ENCODE measurements around the gene STPG4.
"Not testable (repeated sequence)": the region's sequence is repeated elsewhere in the genome, so short reads cannot be mapped to it uniquely, and the experiment has no call there.

The STPG4 gene

DNA sequence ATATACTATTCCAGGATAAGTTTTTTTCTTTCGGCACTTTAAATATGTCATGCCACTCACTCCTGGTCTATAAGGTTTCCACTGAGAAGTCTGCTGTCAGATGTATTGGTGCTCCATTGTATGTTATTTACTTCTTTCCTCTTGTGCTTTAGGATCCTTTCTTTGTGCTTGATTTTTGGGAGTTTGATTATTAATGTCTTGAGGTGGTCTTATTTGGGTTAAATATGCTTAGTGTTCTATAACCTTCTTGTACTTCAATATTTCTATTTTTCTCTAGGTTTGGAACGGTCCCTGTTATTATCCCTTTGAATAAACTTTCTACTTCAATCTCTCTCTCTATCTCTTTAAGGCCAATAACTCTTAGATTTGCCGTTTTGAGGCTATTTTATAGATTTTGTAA lies 28.3 kb downstream of the STPG4 start:
- no peak for DNase-seq (ENCODE audit: low read depth)

DNA sequence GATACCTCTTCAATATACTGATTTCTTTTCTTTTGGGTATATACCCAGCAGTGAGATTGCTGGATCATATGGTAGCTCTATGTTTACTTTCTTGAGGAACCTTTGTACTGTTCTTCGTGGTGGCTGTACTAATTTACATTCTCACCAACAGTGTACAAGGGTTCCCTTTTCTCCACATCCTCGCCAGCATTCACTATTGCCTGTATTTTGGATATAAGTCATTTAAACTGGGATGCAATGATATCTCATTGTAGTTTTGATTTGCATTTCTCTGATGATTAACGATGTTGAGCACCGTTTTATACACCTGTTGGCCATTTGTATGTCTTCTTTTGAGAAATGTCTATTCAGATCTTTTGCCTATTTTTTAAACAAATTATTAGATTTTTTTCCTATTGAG lies 30.4 kb downstream of the STPG4 start:
- DNase-seq (ENCODE audit: low read depth), result not testable (repeated sequence)

DNA sequence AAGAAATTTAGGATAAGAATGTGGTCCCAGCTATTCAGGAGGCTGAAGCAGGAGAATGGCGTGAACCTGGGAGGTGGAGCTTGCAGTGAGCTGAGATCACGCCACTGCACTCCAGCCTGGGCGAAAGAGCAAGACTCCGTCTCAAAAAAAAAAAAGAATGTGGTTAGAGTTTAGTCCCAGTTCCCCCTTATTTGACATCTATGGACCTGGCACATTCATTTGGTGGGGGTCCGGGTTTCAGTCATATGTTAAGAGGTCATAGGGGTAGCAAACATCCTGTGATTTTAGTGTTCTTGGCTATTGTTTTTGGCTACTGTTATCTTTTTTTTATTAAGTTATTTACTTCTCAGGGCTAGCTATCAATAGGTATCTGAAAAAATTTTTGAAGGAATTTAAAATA lies 34.7 kb downstream of the STPG4 start:
- not testable (repeated sequence) for DNase-seq (ENCODE audit: low read depth)

DNA sequence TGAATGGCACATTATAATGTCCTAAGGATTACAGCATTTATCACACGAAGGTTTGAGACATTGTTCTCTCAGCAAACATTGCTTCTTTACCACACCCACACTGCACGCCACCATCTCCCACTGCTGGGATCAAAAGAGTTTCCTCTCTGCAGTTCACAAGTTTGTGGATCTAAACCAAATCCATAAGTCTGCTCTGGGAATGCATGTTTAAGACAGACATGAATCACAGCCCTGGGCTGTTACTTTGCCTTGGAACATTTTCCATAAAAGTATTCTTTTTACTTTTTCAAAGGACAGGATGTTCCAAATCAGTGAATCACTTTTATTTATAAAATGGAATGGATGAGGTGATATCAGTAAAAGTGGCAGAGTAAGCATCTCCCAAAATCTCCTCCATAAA lies 36.1 kb downstream of the STPG4 start:
- no peak for DNase-seq (ENCODE audit: low read depth)

DNA sequence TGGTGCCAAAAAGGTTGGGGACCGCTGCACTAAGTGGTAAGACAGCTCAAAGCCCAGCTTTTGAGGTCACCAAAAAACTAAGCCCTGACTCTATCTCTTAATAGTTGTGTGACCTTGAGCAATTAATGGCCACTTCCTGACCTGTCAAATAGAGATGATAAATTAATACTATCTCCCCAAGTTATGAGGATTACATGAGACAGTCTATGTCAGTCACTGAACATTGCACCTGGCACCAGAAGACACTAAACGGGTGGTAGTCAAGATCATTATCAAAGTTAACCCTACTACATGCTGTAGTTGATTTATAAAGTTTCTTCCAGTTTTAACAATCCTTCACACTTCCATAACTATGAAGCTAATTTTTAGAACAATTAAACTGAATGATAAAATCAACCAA lies 36.5 kb downstream of the STPG4 start:
- DNase-seq (ENCODE audit: low read depth), result no peak

DNA sequence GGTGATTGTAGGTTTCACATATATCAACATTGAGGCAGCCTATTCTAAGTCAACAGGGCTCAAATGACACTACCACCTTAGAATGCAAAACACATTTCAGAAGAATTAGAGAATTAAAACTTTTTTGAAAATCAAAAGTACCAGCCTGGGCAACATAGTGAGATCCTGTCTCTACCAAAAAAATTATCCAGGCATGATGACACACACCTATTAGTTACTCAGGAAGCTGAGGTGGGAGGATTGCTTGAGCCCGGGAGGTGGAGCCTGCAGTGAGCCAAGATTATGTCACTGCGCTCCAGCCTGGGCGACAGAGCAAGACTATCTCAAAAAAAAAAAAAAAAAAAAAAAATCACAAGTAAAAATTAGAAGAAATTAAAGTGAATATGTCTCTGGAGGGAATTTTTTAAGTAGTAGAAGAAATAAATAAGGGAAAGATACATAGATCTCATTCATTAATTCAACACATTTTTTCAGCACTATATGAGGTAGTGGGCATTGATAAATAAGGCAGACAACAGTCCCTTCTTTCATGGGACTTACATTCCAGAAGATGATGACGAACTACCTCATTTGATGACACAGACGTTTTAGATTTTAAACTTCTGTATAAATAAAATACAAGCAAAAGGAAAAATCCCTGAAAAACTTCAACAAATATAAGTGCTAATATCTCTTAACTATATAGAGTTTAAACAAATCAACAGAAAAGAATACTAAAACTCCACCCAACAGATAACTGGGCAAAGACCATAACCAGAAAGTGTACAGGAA lies 42.3 kb downstream of the STPG4 start:
- no peak for DNase-seq (ENCODE audit: low read depth)

DNA sequence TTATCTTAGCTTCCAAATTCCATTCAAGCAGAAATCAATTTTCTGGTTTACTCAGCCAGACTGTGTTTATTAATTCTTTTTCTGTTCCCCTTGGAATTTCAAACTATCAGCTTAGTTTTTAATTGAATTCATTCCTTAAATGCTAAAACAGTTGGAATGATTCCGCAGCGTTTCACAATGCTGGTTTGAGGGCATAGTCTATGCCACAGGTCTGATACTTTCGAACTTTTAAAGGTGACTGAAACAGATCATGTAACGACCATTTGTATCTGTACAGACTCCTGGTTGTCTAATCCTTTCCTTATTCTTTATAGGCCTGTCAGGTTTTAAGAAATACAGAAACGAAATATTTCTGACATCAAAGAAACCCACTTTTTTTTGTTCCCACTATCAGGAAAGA lies 45.4 kb downstream of the STPG4 start:
- no peak for DNase-seq (ENCODE audit: low read depth)

DNA sequence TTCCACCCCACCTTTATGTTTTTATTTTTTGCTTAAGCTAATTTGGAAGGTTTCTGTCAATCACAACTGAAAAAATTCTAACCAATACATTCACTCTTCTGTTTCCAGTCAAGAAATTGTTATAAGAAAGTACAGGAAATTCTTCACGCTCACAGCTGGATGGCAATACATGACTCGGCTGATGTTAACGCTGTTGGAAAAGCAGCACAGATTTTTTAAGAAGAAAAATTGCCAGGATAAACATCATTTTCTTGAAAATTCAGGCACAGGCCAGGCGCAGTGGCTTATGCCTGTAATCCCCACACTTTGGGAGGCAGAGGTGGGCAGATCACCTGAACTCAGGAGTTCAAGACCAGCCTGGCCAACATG lies 46.1 kb downstream of the STPG4 start:
- no peak for DNase-seq (ENCODE audit: low read depth)

DNA sequence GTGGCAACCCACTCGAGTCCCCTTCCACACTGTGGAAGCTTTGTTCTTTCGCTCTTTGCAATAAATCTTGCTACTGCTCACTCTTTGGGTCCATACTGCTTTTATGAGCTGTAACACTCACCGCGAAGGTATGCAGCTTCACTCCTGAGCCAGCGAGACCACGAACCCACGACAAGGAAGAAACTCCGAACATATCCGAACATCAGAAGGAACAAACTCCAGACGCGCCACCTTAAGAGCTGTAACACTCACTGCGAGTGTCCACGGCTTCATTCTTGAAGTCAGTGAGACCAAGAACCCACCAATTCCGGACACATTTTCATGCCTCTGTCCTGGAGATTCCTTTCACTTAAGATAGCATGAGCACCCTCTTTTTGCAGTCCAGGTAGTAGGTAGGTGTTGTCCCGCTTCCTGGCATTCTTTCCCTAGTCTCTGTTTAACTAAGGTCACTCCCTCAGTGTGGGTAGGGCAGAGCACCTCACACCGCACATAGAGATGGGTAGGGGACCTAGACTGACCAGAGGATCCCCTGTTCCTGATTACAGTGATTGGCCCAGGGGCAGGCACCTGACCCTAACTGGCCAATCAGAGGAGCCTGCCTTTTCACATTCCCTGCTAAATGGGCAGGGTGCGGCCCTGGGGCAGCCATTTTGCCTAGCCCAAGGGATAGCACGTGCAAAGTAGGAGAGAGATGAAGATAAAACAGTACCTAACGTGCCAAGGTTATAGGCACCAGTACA lies 46.7 kb downstream of the STPG4 start:
- DNase-seq (ENCODE audit: low read depth), result not testable (repeated sequence)

DNA sequence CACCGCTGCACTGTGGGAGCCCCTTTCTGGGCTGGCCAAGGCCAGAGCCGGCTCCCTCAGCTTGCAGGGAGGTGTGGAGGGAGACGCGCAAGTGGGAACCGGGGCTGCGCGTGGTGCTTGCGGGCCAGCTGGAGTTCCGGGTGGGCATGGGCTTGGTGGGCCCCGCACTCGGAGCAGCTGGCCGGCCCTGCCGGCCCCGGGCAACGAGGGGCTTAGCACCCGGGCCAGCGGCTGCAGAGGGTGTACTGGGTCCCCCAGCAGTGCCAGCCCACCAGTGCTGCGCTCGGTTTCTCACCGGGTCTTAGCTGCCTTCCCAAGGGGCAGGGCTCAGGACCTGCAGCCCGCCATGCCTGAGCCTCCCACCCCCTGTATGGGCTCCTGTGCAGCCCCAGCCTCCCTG lies 47.9 kb downstream of the STPG4 start:
- not testable (repeated sequence) for DNase-seq (ENCODE audit: low read depth)

DNA sequence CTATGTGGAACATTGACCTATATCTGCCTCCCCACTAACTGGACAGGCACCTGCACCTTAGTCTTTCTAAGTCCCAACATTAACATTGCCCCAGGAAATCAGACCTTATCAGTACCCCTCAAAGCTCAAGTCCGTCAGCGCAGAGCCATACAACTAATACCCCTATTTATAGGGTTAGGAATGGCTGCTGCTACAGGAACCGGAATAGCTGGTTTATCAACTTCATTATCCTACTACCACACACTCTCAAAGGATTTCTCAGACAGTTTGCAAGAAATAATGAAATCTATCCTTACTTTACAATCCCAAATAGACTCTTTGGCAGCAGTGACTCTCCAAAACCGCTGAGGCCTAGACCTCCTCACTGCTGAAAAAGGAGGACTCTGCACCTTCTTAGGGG lies 48.9 kb downstream of the STPG4 start:
- not testable (repeated sequence) for DNase-seq (ENCODE audit: low read depth)

DNA sequence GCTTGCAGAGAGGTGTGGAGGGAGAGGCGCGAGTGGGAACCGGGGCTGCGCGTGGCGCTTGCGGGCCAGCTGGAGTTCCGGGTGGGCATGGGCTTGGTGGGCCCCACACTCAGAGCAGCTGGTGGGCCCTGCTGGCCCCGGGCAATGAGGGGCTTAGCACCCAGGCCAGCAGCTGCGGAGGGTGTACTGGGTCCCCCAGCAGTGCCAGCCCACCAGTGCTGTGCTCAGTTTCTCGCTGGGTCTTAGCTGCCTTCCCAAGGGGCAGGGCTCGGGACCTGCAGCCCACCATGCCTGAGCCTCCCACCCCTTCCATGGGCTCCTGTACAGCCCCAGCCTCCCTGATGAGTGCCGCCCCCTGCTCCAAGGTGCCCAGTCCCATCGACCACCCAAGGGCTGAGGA lies 55.4 kb downstream of the STPG4 start:
- not testable (repeated sequence) for DNase-seq (ENCODE audit: low read depth)

DNA sequence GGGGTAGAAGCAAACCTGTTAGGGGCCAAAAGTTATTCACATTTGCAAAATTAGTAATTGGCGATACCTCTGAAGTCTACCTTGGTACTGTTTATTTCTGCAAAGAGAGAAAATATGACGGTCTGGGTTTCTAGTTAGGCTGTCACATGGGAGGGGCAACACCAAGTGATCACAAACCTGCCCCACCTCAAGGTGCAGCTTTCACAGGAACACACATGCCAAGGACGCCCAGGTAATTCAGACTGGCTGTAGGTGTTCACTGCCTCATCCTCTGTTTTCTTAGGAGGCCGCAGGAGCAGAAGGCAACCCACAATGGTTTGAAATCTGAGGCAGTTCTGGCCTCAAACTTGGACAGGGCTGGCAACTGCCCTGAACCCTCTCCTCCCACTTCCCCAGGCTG lies 56.2 kb downstream of the STPG4 start:
- DNase-seq (ENCODE audit: low read depth), result no peak

DNA sequence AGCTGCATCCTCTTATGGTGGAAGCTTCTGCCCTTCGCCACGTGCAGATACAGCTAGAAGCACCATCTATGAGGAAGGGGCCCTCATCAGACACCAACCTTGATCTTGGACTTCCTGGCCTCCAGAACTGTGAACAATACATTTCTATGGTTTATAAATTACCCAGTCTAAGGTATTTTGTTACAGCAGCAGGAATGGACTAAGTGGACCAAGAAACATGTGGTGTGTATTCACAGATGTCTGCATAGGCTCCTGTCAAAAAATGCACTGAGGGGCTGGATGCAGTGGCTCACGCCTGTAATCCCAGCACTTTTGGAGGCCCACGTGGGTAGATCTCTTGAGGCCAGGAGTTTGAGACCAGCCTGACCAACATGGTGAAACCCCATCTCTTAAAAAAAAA lies 57.5 kb downstream of the STPG4 start:
- no peak for DNase-seq (ENCODE audit: low read depth)

DNA sequence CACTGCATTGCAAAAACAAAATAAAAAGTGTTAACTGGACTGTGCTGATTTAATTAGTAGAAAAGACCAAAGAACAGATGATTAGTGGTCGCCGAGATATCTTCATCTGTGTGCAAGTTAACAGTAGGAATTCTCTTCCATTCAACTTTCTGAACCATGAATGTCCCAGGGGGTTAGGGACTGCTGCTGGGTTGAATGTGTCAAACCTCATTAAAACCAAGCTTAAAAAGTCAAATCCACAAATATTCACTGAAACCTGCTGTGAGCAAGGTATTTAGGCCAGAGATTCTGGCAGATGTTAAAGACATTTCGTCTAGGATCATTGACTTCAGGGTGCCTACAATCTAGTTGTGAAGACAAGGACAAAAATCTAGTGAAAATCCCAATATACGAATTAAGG lies 58.7 kb downstream of the STPG4 start:
- no peak for DNase-seq (ENCODE audit: low read depth)

DNA sequence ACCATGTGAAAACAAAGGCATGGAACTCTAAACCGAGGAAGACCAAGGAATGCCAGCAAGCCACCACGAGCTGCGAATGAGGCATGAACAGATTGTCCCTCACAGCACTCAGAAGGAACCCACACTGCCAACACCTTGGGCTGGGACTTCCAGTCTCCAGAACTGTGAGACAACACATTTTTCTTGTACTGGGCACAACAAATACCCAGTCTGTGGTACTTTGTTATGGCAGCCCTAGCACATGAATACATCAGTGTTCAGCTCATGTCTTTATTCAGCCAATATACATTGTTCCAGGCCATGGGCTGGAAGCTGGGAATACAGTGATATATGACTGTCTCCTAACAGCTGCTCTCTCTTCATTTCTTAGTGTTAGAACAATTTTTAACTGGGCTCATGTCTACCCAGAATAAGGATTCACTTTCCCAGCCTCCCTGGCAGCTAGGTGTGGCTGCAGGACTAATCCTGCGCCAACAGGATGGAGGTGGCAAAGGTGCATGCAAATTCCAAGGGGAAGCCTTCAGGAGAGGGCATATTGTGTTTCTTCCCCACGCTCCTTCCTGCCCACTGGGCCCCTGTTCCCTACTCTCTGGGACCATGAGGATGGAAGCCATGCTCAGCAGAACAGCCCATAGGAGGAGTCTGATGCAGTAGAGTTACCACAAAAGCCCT lies 59.6 kb downstream of the STPG4 start:
- no peak for DNase-seq (ENCODE audit: low read depth)

DNA sequence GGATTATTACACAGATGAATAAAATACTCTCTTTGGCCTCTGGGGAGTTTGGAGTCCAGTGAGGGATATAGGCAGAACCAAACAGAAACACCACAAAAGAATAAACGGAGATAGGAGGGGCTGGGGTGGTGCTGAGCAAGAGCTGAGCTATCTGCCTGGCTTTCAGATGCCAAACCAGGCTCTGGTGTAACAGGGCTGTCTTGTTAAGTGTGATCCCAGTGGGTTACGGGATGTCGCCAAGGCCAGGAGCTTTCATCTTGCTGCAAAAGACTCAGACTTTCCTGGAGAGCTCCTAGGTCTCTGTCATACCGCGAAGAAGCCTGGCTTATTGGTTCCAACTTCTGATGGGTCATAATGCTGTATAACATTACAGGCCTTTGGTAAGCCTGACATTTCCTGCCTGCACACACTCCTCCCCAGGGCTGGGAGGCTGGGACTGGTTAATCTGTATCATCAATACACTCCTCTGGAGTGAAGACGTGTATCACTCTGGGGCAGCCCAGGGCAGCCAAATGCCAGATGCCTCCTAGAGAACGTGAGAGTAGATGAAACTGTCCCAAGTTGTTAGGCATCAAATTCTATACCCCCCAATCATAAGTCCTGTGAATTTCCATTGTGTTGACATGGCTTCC lies 60.5 kb downstream of the STPG4 start:
- no peak for DNase-seq (ENCODE audit: low read depth)

DNA sequence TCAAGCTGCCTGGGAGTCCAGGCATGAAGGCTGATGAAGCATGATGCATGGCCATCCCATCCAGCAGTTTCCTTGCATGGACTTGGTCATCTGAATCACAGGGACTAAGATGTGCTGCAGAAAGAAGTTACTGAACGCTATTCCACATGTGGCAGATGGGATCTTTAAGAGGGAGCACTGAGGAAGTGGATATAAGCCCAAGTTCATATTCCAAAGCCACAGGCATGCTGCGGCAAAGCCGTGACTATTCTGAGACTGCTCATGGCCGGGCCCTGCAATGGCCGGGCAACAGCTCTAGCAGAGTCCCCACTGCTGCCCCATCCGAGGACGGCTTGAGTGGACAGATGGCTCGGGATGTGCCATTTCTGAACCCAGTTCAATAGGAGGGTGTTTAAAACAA lies 61.5 kb downstream of the STPG4 start:
- no peak for DNase-seq (ENCODE audit: low read depth)

DNA sequence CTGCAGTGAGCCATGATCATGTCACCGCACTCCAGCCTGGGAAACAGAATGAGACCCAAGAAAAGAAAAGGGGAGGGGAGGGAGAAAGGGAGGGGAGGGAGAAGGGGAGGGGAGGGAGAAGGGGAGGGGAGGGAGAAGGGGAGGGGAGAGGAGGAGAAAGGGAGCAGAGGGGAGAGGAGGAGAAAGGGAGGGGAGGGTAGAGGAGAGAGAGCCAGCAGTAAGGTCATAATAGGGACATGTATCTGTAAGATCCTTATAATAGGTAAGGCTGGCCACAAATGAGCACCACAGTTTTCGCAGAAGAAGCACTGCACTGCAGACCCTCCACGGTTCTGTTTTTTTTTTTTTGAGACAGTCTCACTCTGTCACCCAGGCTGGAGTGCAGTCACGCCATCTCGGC lies 62.6 kb downstream of the STPG4 start:
- DNase-seq (ENCODE audit: low read depth), result no peak

DNA sequence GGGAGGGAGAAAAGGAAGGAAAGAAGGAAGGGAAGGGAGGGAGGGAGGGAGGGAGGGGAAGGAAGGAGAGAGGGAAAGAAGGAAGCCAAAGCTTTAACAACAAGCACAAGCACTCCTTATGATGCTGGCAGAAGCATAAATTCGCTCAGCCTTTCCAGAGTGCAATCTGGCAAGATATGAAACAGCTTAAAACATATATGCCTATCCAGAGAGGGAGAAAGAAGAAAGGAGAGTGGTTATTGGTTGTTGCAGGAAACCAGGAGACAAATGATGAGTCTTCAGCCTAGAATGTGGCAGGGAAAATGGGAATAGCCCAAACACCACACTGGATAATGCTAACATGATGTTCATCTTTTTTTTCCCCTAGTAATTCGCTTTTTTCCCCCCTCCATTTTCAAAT lies 64.0 kb downstream of the STPG4 start:
- no peak for DNase-seq (ENCODE audit: low read depth)

DNA sequence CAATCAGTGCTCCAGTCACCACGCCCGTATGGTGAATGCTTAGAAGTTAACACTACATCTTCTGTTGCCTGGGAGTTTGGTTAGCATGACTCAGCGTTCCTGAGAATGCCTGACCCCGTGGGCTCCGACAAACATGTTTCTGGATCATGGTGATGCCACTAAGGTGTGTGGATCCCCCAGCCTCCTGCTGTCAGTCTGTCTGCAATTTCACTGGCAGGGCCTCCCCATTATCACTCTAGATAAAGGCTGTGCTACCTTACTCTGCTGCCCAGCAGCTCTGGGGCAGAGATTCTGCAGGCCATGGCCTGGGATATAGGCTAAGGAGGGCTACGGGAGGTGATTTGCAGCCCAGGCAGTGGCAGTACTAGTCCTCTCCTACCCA lies 66.0 kb downstream of the STPG4 start:
- no peak for DNase-seq (ENCODE audit: low read depth)

DNA sequence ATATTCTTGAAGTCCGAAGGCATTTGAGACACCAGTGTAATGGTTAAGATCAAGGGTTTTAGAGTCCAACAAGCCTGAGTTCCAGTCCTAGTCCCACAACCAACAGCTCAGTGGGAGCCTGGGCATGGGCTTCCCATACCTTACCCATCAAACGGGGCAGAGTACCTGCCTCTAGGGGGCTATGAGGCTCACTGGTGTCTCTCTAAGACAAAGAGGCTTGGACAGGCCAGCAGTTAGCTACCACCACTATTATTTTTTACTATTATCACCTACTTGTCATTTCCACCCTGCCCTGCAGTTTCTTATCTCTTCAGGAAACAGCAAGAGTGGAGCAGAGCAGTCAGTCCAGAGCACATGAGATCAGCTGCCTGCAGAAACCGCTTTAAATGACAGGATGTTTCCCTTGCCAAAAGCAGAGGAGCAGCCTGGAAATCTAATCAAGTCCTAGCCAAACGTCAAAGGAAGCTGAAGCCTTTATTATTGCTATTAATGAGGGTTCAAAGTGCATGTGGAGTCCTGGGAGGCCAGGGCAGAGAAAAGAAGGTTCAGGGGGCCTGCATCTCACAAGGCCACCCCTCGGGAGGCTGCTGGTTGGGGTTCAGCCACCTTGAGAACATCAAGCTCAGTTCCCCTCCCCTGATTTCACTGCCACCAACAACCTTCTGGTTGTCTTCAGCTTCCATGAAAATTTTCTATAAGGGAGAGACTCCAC lies 66.6 kb downstream of the STPG4 start:
- no peak for DNase-seq (ENCODE audit: low read depth)
